Liver (tissue), 9 donors: ENCODE results near the gene CDH3. TPM values are rescaled to one million over a fixed set of nuclear protein-coding genes. Genes with fewer than 3 reads are reported as not detected.

Experiments
- DNase-seq: peaks from one replicate; pipeline ENCODE4 v3.0.0-alpha.2; 2017; ENCODE audit warnings: low spot score
- H3K27ac ChIP-seq, 2 donors: one replicate each; pipeline ENCODE4 v1.7.0; 2013; ENCODE audit warnings: inconsistent platforms in 2 of 2, low read length in 2 of 2, control low read depth in 1 of 2, low read depth in 1 of 2, mild to moderate bottlenecking in 1 of 2
- H3K27me3 ChIP-seq, 4 donors: one replicate each; pipeline versions ENCODE4 v1.6.1 to v1.7.0; 2013; ENCODE audit warnings: low read length in 3 of 4, inconsistent platforms in 1 of 4, mild to moderate bottlenecking in 1 of 4, moderate library complexity in 1 of 4; ENCODE audit not compliant: control insufficient read depth in 4 of 4, insufficient read depth in 4 of 4
- H3K36me3 ChIP-seq, 4 donors: one replicate each; pipeline versions ENCODE4 v1.6.1 to v1.7.0; 2013; ENCODE audit warnings: low read length in 3 of 4, mild to moderate bottlenecking in 3 of 4, low read depth in 1 of 4, moderate library complexity in 1 of 4; ENCODE audit not compliant: control insufficient read depth in 4 of 4, insufficient read depth in 3 of 4
- H3K4me1 ChIP-seq, 4 donors: one replicate each; pipeline versions ENCODE4 v1.6.1 to v1.7.0; 2013; ENCODE audit warnings: low read length in 3 of 4, mild to moderate bottlenecking in 3 of 4, moderate library complexity in 1 of 4; ENCODE audit not compliant: control insufficient read depth in 4 of 4, insufficient read depth in 4 of 4
- H3K4me3 ChIP-seq, 3 donors: one replicate each; pipeline versions ENCODE4 v1.6.1 to v1.7.0; 2013; ENCODE audit warnings: low read length in 3 of 3, control low read depth in 1 of 3, low read depth in 1 of 3, mild to moderate bottlenecking in 1 of 3
- H3K9ac ChIP-seq, 2 donors: one replicate each; pipeline ENCODE4 v1.7.0; 2013; ENCODE audit warnings: low read length in 2 of 2, mild to moderate bottlenecking in 2 of 2, moderate library complexity in 2 of 2, control low read depth in 1 of 2, low read depth in 1 of 2
- H3K9me3 ChIP-seq, 4 donors: one replicate each; pipeline versions ENCODE4 v1.6.1 to v1.7.0; 2013; ENCODE audit warnings: low read length in 3 of 4; ENCODE audit not compliant: control insufficient read depth in 4 of 4
- ATF3 ChIP-seq: IDR thresholded peaks from 2 replicates; pipeline ENCODE4 v1.6.1; 2016; ENCODE audit warnings: antibody characterized with exemption
- CTCF ChIP-seq: fragments of 150-350 bp; IDR thresholded peaks from 2 replicates; pipeline ENCODE4 v1.5.1; 2017; ENCODE audit warnings: improper control_type of control experiment, low read depth, low read length; ENCODE audit not compliant: missing input control
- FOXA1 ChIP-seq: IDR thresholded peaks from 2 replicates; pipeline ENCODE4 v1.6.1; 2016; ENCODE audit warnings: antibody characterized with exemption
- FOXA2 ChIP-seq: IDR thresholded peaks from 2 replicates; pipeline ENCODE4 v1.6.1; 2016; ENCODE audit warnings: antibody characterized with exemption
- GABPA ChIP-seq, 2 donors: IDR thresholded peaks in 1 of 2; conservative IDR thresholded peaks in 1 of 2; 2 replicates each; pipeline ENCODE4 v1.6.1; 2016; ENCODE audit warnings: antibody characterized with exemption in 2 of 2, mild to moderate bottlenecking in 1 of 2, moderate library complexity in 1 of 2
- HNF4A ChIP-seq, 2 donors: conservative IDR thresholded peaks; 2 replicates each; pipeline ENCODE4 v1.6.1; 2016; ENCODE audit warnings: antibody characterized with exemption in 2 of 2, mild to moderate bottlenecking in 2 of 2
- HNF4G ChIP-seq: IDR thresholded peaks from 2 replicates; pipeline ENCODE4 v1.6.1; 2016; ENCODE audit warnings: antibody characterized with exemption
- JUND ChIP-seq, 2 donors: IDR thresholded peaks; 2 replicates each; pipeline ENCODE4 v1.6.1; 2016; ENCODE audit warnings: antibody characterized with exemption in 2 of 2
- MAX ChIP-seq: IDR thresholded peaks from 2 replicates; pipeline ENCODE4 v1.6.1; 2016; ENCODE audit warnings: antibody characterized with exemption
- NR2F2 ChIP-seq: IDR thresholded peaks from 2 replicates; pipeline ENCODE4 v1.6.1; 2016; ENCODE audit warnings: antibody characterized with exemption
- RAD21 ChIP-seq, 2 donors: IDR thresholded peaks; 2 replicates each; pipeline ENCODE4 v1.6.1; 2016; ENCODE audit warnings: antibody characterized with exemption in 2 of 2, mild to moderate bottlenecking in 2 of 2
- REST ChIP-seq: IDR thresholded peaks from 2 replicates; pipeline ENCODE4 v1.6.1; 2016; ENCODE audit warnings: antibody characterized with exemption, mild to moderate bottlenecking
- SP1 ChIP-seq: IDR thresholded peaks from 2 replicates; pipeline ENCODE4 v1.6.1; 2018; ENCODE audit warnings: antibody characterized with exemption, mild to moderate bottlenecking
- TAF1 ChIP-seq: conservative IDR thresholded peaks from 2 replicates; pipeline ENCODE4 v1.6.1; 2016; ENCODE audit warnings: antibody characterized with exemption, mild to moderate bottlenecking
- ZBTB33 ChIP-seq: IDR thresholded peaks from 2 replicates; pipeline ENCODE4 v1.6.1; 2016; ENCODE audit warnings: antibody characterized with exemption
- WGBS: extraction: QIAGEN DNeasy Blood & Tissue Kit; methylation state at CpG from one replicate; pipeline ENCODE4 v1.1.7; 2013; 5-methylcytosine and 5-hydroxymethylcytosine counted together
- polyA plus RNA-seq, 2 donors: library from polyadenylated mRNA; stranded (reverse) in 1 of 2; unstranded in 1 of 2; fragments of 200-250 nt in 1 of 2; fragments of >200 nt in 1 of 2; fragmentation: Nextera tagmentation in 1 of 2; extraction: Ambion mirVana in 1 of 2; gene quantifications; one replicate each; pipeline versions ENCODE4 v1.2.1 to v1.2.3, GENCODE V29; 2013 to 2015
- total RNA-seq, 2 donors: library from RNA; depleted of rRNA; stranded (reverse); fragments of >200 nt; gene quantifications; one replicate each; pipeline ENCODE4 v1.2.3, GENCODE V29; 2014
- donor health status: healthy.
- donor health status: healthy.
- donor health status: healthy.
- donor health status: healthy.
- donor health status: healthy.

The CDH3 gene
- total and polyA plus RNA-seq, 4 donors = 0.08 to 0.19 TPM; not detected in 2

GRCh38 chr16:68636818-68637217 is 8.3 kb upstream of the CDH3 start:
- no peaks in the 10 kb centered on the region for H3K4me1 ChIP-seq

GRCh38 chr16:68640972-68641371 is 4.1 kb upstream of the CDH3 start:
- H3K36me3 ChIP-seq = no peaks in the 10 kb centered on the region
- peaks cover 11 to 16% (median 15%) of the 10 kb centered on the region in 4 donors for H3K4me1 ChIP-seq
- no peak overlapping the region for H3K4me3 ChIP-seq
- H3K27ac ChIP-seq = no peak overlapping the region
- 75% methylated on average over 3 of the region's 3 CpGs for WGBS
- peaks cover 0 to 9% (median 1%) of the 10 kb centered on the region in 4 donors for H3K27me3 ChIP-seq
- H3K9me3 ChIP-seq = peaks cover 0 to 2% (median under 1%) of the 10 kb centered on the region in 4 donors
- H3K9ac ChIP-seq = no peak overlapping the region
- TF ChIP-seq NR2F2 (no peak), JUND (IDR thresholded peaks at IDR 0.05) (no peak), TAF1 (no peak), SP1 (no peak), GABPA (IDR thresholded peaks at IDR 0.05 in 1 of 2, conservative IDR thresholded peaks at IDR 0.05 in 1 of 2) (no peak), RAD21 (IDR thresholded peaks at IDR 0.05) (no peak), CTCF (no peak), MAX (no peak), FOXA2 (no peak), REST (no peak), ZBTB33 (no peak), FOXA1 (no peak)
- DNase-seq = no peak

More at GRCh38 chr16:68636818-68637217, 8.3 kb upstream of the CDH3 start:
- no peak overlapping the region for H3K4me3 ChIP-seq
- no peaks in the 10 kb centered on the region for H3K27me3 ChIP-seq
- peaks cover 0 to 2% (median 0%) of the 10 kb centered on the region in 4 donors for H3K9me3 ChIP-seq
- 71% methylated on average over 1 of the region's 1 CpG for WGBS
- H3K27ac ChIP-seq = no peak overlapping the region
- no peak overlapping the region for H3K9ac ChIP-seq
- no peak for DNase-seq
- no peak for TF ChIP-seq MAX
- no peak for TF ChIP-seq HNF4G
- no peak for TF ChIP-seq ATF3
- TF ChIP-seq HNF4A (conservative IDR thresholded peaks at IDR 0.05) = no peak
- TF ChIP-seq JUND (IDR thresholded peaks at IDR 0.05) = no peak
- no peaks in the 10 kb centered on the region for H3K36me3 ChIP-seq
